Measurements from ENCODE around the gene GHR. TPM values are rescaled to one million over a fixed set of nuclear protein-coding genes. Genes with fewer than 3 reads are reported as not detected.
"Not testable (repeated sequence)": the region's sequence is repeated elsewhere in the genome, so short reads cannot be mapped to it uniquely, and the experiment has no call there.

Gene GHR
- total RNA-seq, 1 donor = not detected

- Histone ChIP-seq H3K9me3 (ENCODE audit: low read depth, low read length) (no peaks in the 10 kb centered on the region), H3K27me3 (ENCODE audit: insufficient read depth, low read length) (no peaks in the 10 kb centered on the region), H3K4me3 (ENCODE audit: low read length) (no peak overlapping the region), H3K4me1 (ENCODE audit: insufficient read depth, low read length) (no peaks in the 10 kb centered on the region)
These were observed 132.6 kb downstream of the GHR start for GRCh38 chr5:42555797-42556196.

GRCh38 chr5:42557689-42558088 lies 134.4 kb downstream of the GHR start:
- H3K27me3 ChIP-seq (ENCODE audit: insufficient read depth, low read length) = no peaks in the 10 kb centered on the region
- no peaks in the 10 kb centered on the region for H3K4me1 ChIP-seq (ENCODE audit: insufficient read depth, low read length)
- no peak overlapping the region for H3K4me3 ChIP-seq (ENCODE audit: low read length)
- H3K9me3 ChIP-seq (ENCODE audit: low read depth, low read length) = no peaks in the 10 kb centered on the region

GRCh38 chr5:42561656-42562055 lies 138.4 kb downstream of the GHR start:
- H3K9me3 ChIP-seq (ENCODE audit: low read depth, low read length) = no peaks in the 10 kb centered on the region
- H3K4me1 ChIP-seq (ENCODE audit: insufficient read depth, low read length) = no peaks in the 10 kb centered on the region
- H3K4me3 ChIP-seq (ENCODE audit: low read length) = no peak overlapping the region
- H3K27me3 ChIP-seq (ENCODE audit: insufficient read depth, low read length) = no peaks in the 10 kb centered on the region

GRCh38 chr5:42564689-42565356 lies 141.6 kb downstream of the GHR start:
- Histone ChIP-seq H3K4me3 (ENCODE audit: low read length) (no peak overlapping the region), H3K9me3 (ENCODE audit: low read depth, low read length) (no peaks in the 10 kb centered on the region), H3K4me1 (ENCODE audit: insufficient read depth, low read length) (no peaks in the 10 kb centered on the region), H3K27me3 (ENCODE audit: insufficient read depth, low read length) (peaks cover 3% of the 10 kb centered on the region)

- H3K4me1 ChIP-seq (ENCODE audit: insufficient read depth, low read length) = no peaks in the 10 kb centered on the region
- H3K4me3 ChIP-seq (ENCODE audit: low read length) = no peak overlapping the region
- no peaks in the 10 kb centered on the region for H3K9me3 ChIP-seq (ENCODE audit: low read depth, low read length)
- peaks cover 3% of the 10 kb centered on the region for H3K27me3 ChIP-seq (ENCODE audit: insufficient read depth, low read length)
These were observed 143.5 kb downstream of the GHR start for GRCh38 chr5:42566652-42567295.

- H3K27me3 ChIP-seq (ENCODE audit: insufficient read depth, low read length) = peaks cover 6% of the 10 kb centered on the region
These were observed 146.1 kb downstream of the GHR start for GRCh38 chr5:42569325-42569724.

GRCh38 chr5:42569953-42570548 lies 146.8 kb downstream of the GHR start:
- H3K4me3 ChIP-seq (ENCODE audit: low read length) = no peak overlapping the region
- peaks cover 6% of the 10 kb centered on the region for H3K27me3 ChIP-seq (ENCODE audit: insufficient read depth, low read length)
- no peaks in the 10 kb centered on the region for H3K9me3 ChIP-seq (ENCODE audit: low read depth, low read length)
- H3K4me1 ChIP-seq (ENCODE audit: insufficient read depth, low read length) = no peaks in the 10 kb centered on the region

More at GRCh38 chr5:42569325-42569724, 146.1 kb downstream of the GHR start:
- Histone ChIP-seq H3K9me3 (ENCODE audit: low read depth, low read length) (no peaks in the 10 kb centered on the region), H3K4me3 (ENCODE audit: low read length) (no peak overlapping the region), H3K4me1 (ENCODE audit: insufficient read depth, low read length) (no peaks in the 10 kb centered on the region)

- H3K4me1 ChIP-seq (ENCODE audit: insufficient read depth, low read length) = no peaks in the 10 kb centered on the region
- no peaks in the 10 kb centered on the region for H3K9me3 ChIP-seq (ENCODE audit: low read depth, low read length)
- no peak overlapping the region for H3K4me3 ChIP-seq (ENCODE audit: low read length)
- H3K27me3 ChIP-seq (ENCODE audit: insufficient read depth, low read length) = peaks cover 6% of the 10 kb centered on the region
These were observed 148.0 kb downstream of the GHR start for GRCh38 chr5:42570966-42571960.

GRCh38 chr5:42572313-42572712 lies 149.1 kb downstream of the GHR start:
- H3K9me3 ChIP-seq (ENCODE audit: low read depth, low read length) = no peaks in the 10 kb centered on the region
- H3K4me1 ChIP-seq (ENCODE audit: insufficient read depth, low read length) = no peaks in the 10 kb centered on the region
- H3K4me3 ChIP-seq (ENCODE audit: low read length) = no peak overlapping the region
- H3K27me3 ChIP-seq (ENCODE audit: insufficient read depth, low read length) = peaks cover 6% of the 10 kb centered on the region

GRCh38 chr5:42573386-42573785 lies 150.1 kb downstream of the GHR start:
- no peaks in the 10 kb centered on the region for H3K9me3 ChIP-seq (ENCODE audit: low read depth, low read length)
- no peaks in the 10 kb centered on the region for H3K4me1 ChIP-seq (ENCODE audit: insufficient read depth, low read length)
- H3K27me3 ChIP-seq (ENCODE audit: insufficient read depth, low read length) = peaks cover 3% of the 10 kb centered on the region
- no peak overlapping the region for H3K4me3 ChIP-seq (ENCODE audit: low read length)

GRCh38 chr5:42575914-42576313 lies 152.7 kb downstream of the GHR start:
- H3K4me1 ChIP-seq (ENCODE audit: insufficient read depth, low read length); H3K27me3 ChIP-seq (ENCODE audit: insufficient read depth, low read length); H3K4me3 ChIP-seq (ENCODE audit: low read length); H3K9me3 ChIP-seq (ENCODE audit: low read depth, low read length): not testable (repeated sequence)

GRCh38 chr5:42578901-42579300 lies 155.7 kb downstream of the GHR start:
- H3K4me1 ChIP-seq (ENCODE audit: insufficient read depth, low read length); H3K9me3 ChIP-seq (ENCODE audit: low read depth, low read length); H3K4me3 ChIP-seq (ENCODE audit: low read length); H3K27me3 ChIP-seq (ENCODE audit: insufficient read depth, low read length): not testable (repeated sequence)

- no peak overlapping the region for H3K4me3 ChIP-seq (ENCODE audit: low read length)
- H3K9me3 ChIP-seq (ENCODE audit: low read depth, low read length) = no peaks in the 10 kb centered on the region
- no peaks in the 10 kb centered on the region for H3K27me3 ChIP-seq (ENCODE audit: insufficient read depth, low read length)
- no peaks in the 10 kb centered on the region for H3K4me1 ChIP-seq (ENCODE audit: insufficient read depth, low read length)
These were observed 156.1 kb downstream of the GHR start for GRCh38 chr5:42579320-42579719.

GRCh38 chr5:42581845-42582244 lies 158.6 kb downstream of the GHR start:
- Histone ChIP-seq H3K9me3 (ENCODE audit: low read depth, low read length) (no peaks in the 10 kb centered on the region), H3K4me3 (ENCODE audit: low read length) (no peak overlapping the region), H3K4me1 (ENCODE audit: insufficient read depth, low read length) (no peaks in the 10 kb centered on the region), H3K27me3 (ENCODE audit: insufficient read depth, low read length) (no peaks in the 10 kb centered on the region)

GRCh38 chr5:42582723-42583122 lies 159.5 kb downstream of the GHR start:
- H3K4me1 ChIP-seq (ENCODE audit: insufficient read depth, low read length) = no peaks in the 10 kb centered on the region
- H3K9me3 ChIP-seq (ENCODE audit: low read depth, low read length) = no peaks in the 10 kb centered on the region
- no peaks in the 10 kb centered on the region for H3K27me3 ChIP-seq (ENCODE audit: insufficient read depth, low read length)
- no peak overlapping the region for H3K4me3 ChIP-seq (ENCODE audit: low read length)

Data from mononuclear cell (primary cell).